Activated effector memory CD4-positive, alpha-beta T cell treated with Interleukin-2 at 50 U/mL for 16 hours (primary cell): ENCODE results near the gene SCT.

ENCODE experiments used
- DNase-seq: peaks from one replicate; pipeline ENCODE4 v3.0.0-alpha.2; 2020

Gene SCT

DNA sequence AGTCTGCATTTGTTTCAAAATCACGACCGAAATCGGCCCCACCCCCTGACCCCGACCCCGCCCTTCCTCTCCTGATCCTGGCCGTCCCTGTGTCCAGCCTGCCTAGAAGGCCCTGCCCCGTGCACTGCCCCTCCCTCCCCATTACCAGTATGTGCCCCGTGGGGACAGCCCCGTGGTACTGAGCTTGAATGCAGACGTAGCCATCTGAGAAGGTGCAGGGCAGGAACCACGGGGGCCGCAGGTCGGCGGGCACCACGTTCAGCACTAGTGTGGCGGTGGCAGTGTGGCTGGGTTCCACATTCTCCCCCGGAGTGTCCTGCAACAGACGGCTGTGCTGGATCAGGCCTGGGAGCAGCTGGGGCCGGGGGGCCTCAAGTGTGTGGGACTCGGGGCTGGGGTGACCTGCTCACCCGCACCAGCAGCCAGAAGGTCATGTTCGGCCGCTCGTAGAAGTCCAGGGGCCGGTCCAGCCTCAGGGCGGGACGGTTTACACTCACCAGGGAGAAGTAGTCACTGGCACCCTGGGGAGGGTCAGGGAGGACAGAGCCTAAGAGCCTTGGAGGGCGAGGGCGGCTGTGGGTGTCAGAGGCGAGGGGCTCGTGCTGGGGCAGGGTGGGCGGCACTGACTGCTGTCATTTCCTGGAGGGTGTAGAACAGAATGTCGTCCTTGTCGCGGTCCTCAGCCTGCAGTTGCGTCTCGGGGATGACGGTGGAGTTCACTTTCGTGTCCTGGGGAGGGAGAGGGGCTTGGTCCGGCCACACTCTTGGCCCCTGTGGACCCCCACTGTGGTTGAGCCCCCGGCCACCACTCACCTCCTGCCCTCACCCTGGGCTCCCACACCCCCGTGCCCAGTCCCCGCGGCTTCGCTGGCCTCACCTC is 5.8 kb downstream of the SCT start:
- DNase-seq = no peak

DNA sequence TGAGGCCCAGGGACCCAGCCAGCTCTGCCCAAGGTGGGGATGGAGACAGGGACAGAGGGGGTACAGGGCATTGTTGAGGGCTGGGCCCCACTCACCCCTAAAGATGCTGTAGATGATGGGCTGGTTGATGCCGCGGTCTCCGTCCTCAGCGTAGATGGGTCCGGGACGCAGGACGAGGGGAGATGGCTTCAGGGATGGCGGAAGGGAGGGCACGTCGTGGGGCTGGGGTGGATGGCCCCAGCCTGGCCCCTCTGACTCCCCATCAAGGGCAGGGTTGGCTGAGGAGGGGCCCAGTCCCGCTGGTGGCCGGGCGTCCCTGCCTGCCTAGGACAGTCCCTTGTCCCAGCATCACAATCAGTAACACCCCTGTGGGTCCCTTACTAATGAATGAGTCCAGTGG is 6.8 kb downstream of the SCT start:
- no peak for DNase-seq

DNA sequence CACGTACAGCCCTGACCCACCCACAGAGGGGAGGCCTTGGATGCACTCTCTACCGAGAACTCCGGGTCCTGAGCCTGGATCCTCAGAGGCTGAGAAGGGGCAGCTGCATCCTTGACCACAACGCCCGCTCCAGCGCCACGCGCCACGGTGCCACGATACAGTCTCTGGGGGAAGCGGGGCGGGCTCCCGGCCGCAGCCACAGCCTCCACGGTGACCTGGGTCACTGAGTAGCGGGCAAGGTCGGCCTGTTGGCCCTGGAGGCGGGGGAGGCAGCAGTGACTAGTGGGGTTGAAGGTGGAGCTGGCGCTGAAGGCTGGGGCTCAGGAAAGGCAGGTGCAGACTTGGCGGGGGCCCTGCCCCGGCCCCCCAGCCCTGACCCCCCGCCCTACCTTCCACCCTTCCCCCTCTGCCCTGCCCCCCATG is 7.3 kb downstream of the SCT start:
- no peak for DNase-seq

DNA sequence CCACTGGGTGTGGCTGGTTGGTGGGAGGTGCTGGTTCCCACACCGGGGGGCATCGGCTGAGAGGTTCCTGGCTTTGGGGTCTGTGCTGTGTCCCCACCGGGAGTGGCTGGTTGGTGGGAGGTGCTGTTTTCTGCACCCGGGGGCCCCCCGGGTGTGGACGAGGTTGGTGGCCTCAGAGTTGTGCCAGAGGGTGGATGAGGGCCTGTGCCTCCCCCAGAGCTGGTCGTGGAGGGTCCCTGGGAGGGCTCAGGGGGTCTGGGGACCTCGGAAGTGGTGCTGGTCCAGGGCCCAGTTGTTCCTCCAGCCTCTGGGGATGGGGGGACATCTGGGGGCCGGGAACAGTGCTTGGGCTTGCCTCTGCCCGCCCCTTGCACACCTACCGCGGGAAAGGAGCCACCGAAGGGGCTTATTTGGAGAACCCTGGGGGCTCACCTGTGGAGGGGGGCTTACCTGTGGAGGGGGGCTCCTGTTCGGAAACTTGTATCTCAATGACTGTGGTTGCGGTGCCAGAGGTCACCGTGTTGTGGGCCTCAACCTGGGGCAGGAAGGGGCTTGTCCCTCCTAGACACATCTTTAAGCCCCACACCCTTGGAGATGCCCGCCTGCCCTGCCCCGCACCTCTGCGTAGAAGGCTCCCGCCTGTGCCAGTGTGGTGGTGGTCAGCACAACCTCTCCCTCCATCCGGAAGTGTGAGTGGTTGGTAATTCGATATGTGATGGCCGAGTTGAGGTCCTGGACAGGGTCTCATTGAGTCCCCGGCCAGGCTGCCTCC is 7.9 kb downstream of the SCT start:
- no peak for DNase-seq

DNA sequence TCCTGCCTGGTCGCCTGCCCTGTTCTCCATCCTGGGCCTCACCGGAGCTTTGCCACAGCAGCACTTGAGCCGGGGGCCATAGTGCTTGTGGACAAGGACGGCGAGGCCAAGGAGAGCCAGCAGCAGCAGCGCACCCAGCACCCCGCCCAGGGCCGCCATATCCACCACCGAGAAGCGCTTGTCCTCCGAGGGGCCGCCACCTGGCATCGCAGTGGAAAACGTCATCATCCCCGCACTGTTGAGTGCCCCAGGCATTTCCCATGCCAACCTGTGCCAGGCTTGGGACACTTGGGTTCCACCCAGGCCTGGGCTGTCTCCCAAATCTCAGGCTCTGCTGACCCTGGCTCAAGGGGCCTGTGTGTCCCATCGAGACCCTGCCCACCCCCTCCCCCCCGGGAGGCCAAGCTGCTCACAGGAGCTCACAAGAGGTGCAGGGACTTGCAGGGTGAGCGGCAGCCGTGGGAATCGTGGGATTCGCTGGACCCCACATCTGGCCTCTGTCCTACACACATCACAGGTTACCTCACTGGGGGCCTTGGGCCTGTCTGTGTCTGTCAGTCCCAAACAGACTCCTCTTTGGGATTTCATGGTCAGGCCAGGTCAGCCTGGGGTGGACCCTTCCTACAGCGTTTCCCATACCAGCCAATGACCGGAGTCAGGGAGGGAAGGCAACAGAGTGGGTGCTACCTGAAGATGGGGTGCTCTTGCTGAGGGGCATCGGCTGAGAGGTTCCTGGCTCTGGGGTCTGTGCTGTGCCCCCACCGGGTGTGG is 8.9 kb downstream of the SCT start:
- DNase-seq = no peak

DNA sequence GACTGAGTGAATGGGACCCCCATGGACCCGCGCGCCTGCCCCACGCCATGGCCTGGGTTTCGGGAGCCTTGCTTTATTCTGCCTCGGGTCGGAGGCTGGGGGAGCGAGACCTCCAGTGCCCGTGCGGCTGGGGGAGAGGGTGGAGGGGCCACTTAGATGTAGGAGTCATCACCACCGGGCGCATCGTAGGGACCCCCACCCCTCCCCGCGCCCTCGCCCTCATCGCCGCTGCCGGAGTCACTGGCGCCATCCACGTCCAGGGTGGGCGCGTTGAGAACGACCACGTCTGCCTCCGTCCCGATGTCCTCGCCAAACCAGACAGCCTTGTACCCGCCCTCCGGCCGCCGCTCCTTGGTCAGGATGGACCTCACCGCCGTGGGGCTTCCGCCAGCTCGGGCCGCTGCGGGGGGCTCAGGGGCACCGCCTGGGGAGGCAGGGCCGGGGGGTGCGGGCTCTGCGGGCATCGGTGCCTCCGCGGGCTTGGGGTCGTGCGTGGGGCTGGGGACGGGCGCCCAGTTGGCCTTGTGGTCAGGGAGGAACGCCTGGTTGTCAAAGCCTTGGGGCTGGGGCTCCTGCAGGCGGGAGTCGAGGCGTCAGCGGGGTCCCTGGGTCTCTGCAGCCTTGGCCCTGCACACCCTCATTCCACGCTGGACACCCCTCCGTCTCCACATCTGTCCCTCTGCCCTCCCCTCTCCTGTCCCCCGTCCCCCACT is 9.6 kb downstream of the SCT start:
- no peak for DNase-seq

DNA sequence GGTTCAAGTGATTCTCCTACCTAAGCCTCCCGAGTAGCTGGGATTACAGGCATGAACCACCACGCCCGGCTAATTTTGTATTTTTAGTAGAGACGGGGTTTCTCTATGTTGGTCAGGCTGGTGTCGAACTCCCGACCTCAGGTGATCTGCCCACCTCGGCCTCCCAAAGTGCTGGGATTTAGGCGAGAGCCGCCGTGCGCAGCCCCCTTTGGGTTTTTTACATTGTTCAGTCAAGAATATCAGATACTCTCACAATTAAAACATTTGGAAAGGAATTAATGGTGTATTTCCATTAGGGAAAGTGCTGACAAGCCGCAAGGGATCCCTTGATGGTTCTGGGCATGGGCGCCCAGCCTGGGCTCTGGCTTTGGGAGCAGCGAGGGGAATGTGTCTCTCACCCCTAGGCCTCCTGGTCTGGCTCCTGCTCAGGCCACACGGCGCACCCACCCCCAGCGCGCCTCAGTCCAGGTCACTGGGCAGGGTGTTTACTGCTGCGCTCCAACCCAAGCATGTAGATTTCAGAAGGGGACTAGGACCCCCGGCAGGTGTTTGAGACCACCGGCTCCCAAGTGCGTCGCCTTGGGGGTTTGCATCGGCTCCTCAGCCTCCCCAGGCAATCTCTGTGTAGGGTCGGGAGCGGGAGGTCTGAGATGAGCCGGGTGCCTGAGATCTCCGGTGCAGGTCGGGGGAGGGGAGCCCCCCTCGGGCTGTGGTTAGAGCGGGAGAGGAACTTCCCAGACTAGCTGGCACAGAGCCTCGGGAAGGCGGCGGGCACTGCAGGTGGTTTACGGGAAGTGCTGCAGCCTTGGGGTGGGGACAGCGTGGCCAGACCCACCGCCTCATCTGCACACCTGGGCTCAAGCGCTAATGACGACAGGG is 10.4 kb downstream of the SCT start:
- no peak for DNase-seq

DNA sequence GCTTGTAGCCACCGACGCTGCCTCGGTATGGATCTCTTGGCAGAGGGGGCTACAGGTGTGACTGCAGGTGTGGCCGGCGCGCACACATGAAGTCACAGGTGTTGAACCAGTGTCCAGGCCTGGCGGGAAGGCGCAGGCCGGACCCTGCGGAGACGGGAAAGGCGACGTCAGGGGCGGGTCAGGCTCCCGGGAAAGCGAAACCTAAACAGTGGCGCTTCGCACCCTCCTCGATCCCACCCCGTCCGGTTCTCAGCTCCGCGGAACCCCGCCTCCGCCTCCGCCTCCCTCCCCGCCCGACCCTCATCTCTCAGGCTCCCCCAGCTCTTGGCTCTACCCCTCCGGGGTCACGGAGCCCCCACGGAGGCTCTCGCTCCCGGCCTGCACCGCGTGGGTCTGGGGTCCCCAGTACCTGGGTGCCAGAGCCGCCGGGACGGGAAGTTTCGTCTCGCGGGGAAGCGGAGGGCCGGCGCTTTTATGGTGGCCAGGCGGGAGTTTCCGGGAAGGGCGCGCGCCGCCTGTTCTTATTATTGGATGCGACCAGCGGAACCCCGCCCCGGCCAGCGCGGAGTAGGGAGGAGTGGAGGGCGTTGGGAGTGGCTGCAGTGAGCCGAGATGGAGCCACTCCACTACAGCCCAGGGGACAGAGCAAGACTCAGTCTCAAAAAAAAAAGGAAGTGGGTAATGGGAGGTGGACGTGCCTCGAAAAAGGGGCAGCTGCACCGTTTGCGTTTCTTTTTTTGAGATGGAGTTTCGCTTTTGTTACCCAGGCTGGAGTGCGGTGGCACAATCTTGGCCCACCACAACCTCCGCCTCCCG is 11.3 kb downstream of the SCT start, which contains the start of gene IRF7:
TSS of gene IRF7 (minus strand) at position 447 of the 816 bp plus-strand sequence. CDS start 586 bp downstream, outside the sequence.
- DNase-seq = peak; percentile 82

DNA sequence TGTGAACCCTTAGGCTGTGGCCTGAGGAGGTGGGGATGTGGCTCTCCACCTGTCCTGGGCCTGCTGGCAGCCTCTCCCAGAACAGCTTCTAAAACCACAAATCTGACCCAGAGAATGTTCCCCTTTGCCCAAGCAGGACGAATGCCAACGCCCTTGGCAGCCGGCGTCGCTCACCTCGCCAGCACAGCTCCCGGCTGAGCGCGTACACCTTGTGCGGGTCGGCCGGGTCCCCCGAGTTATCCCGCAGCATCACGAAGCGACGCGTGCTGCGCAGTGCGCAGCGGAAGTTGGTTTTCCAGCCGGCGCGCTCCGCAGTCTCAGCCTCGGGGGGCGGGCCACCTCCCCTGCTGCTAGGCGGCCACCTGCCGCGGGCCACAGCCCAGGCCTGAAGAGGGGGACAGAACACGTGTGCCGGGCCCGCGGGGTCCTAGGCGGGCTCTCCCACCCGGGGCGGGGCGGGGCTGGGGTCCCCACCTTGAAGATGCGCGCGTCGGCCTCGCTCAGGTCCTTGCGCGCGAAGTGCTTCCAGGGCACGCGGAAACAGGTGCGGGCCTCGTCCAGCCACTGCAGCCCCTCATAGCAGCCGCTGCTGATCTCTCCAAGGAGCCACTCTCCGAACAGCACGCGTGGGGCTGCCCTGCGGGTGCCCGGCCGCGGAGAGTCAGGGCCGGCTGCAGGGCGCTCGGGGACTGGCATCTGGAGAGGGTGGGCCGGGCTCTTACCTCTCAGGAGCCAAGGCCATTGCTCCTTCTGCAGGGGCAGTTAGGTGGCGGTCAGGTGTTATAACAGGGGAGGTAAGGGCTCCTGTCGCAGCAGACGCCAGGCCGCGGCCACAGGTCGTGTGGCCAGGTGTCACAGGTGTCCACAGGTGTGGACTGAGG is 12.1 kb downstream of the SCT start:
- no peak for DNase-seq

DNA sequence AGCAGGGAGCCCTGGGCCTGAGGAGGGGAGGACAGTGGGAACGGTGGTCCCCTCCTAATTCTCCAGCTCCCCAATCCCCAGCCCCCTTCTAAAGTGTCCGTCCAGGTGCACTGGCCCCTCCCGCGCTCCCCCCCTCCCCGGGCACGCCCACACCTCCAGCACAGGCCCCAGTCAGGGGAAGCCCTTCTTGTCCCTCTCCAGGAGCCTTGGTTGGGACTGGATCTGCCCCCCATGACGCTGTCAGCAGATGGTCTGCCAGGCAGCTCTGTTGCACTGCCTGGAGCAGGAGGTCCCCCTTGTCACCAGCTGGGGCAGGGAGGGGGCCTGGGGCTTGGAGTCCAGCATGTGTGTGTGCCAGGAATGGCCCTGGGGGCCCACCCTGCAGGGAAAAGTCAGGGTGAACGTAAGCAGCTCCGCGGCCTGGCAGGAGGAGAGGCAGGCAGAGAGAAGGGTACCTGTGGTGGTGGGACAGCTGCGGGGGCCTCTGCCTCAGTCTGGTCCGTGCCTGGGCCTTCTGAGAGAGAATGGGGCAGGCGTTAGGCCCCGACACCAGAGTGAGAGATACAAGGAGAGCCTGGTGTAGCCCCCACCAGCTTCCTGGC is 12.9 kb downstream of the SCT start:
- no peak for DNase-seq

DNA sequence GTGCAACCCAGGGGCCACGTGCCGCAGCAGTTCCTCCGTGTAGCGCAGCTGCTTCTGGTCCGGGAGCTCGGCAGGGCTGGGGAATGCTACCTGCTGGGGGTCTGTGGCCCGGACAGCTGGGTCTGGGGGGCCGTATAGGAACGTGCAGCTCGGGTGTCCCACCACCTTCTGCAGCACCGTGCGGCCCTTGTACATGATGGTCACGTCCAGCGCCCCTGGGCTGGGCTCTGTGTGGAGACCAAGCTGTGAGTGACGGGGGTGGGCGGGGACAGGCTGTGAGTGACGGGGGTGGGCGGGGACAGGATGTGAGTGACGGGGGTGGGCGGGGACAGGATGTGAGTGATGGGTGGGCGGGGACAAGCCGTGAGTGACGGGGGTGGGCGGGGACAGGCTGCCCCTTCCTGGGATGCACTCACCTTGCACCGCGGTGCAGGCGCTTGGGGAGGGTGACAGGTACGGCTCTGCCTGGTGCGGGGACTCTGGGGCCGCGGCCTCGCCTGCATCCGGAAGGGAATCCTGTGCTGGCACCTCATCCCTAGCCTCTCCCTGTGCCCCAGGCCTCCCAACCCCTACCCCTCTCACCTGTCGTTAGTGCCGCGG is 13.5 kb downstream of the SCT start:
- DNase-seq = peak; percentile 61

DNA sequence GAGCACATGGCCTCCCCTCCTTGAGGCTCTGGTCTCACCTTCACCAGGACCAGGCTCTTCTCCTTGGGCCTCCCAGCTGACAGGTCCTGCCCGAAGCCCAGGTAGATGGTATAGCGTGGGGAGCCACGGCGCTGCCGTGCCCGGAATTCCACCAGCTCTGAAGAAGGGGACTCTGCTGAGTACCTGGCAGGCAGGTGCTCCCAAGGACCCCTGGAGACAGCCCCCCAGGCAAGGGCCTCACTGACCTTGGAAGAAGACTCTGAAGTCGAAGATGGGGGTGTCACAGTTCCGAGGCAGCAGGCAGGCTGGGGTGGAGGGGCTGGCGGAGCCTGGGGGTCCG is 14.1 kb downstream of the SCT start:
- no peak for DNase-seq

DNA sequence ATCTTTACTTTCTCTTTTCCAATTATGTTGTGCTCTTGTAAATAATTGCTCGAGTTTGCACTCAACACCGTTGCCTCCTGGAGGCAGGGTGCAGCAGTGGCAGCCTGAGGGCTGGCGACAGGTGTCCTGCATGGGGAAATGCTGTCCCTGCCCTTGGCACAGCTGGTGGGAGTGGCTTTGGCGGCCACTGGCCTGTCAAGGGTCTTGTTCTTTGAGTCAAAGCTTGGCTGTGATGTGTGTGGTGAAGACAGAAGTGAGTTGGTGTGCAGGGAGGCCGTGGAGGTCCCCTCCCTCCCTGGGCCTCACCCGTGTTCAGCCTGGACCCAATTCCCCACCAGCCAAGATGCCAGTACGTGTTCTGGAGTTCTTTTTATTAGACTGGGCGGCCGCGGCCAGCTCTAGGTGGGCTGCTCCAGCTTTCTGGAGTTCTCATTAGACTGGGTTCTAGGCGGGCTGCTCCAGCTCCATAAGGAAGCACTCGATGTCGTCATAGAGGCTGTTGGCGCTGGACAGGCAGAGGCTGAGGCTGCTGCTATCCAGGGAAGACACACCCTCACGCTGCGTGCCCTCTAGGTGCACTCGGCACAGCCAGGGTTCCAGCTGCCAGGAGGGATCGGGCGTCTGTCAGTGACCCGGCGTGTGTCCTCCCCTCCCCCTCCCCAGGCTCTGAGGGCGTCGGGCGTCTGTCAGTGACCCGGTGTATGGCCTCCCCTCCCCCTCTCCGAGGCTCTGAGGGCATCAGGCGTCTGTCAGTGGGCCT is 14.6 kb downstream of the SCT start:
- DNase-seq = no peak

DNA sequence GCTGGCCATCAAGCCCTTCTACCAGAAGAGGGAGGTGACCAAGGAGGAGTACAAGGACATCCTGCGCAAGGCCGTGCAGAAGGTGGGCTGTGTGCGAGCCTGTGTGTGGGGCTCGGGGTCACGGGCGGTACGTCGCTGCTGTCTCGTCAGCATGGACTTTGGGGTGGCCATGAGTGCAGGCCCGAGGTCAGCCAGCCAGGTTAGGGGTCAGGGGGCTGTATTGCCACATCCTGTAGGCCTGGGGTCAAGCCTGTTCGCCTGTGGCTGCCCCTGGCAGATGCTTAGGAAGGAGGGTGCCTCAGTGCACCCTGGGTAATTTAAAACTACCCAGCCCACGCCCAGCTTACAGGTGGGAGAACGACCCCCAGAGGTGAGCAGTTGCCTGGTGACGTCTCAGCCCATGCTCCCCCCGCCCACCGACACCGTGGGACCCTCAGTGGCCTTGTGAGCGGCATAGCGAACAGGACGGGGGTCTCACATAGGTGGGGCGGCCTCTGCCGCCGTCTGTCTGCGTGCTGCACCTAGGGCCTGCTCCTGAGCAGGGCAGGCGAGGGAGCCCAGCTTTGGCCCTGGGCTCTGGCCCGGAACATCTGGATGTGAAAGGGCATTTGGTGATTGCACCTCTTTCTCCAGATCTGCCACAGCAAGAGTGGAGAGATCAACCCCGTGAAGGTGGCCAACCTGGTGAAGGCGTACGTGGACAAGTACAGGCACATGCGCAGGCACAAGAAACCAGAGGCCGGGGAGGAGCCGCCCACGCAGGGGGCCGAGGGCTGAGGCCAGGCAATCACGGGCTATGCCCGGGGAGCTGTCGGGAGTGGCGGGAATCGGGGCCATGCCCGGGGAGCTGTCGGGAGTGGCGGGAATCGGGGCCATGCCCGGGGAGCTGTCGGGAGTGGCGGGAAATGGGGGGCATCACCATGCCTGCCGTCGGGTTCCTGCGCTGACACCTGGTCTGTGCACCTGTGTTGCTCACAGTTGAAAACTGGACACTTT is 15.7 kb downstream of the SCT start:
- no peak for DNase-seq

DNA sequence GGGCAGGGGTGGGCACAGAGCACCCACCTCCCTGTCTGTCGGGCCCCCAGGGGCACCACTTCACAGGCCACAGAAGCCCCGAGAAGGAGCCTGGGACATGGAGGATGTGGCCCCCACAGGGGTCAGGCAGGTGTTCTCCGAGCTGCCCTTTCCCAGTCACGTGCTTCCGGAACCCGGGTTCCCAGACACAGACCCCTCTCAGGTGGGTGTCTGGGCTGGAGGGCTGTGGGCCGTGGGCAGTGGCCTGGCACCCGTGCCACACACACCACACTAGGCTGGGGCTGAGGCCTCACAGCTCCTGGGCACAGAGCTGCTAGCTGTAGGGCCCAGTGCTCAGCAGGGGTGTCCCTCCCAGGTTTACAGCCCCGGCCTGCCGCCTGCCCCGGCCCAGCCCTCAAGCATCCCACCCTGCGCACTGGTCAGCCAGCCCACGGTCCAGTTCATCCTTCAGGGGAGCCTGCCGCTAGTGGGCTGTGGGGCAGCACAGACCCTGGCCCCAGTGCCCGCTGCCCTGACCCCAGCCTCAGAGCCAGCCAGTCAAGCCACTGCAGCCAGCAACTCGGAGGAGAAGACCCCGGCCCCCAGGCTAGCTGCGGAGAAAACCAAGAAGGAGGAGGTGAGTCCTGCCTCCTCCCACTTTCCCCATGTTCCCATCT is 16.7 kb downstream of the SCT start:
- no peak for DNase-seq

DNA sequence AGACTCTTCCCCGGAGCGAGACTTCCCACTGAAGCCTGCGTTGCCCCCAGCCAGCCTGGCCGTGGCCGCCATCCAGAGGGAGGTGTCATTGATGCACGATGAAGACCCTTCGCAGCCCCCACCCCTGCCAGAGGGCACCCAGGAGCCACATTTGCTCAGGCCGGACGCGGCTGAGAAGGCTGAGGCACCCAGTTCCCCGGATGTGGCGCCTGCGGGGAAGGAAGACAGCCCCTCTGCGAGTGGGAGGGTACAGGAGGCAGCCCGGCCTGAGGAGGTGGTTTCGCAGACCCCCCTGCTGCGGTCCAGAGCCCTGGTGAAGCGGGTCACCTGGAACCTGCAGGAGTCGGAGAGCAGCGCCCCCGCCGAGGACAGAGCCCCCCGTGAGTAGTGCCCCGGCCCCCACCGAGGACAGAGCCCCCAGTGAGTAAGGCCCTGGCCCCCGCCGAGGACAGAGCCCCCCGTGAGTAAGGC is 17.6 kb downstream of the SCT start:
- DNase-seq = no peak
